Ovary (tissue), 9 donors: ENCODE results near the gene UPF2. TPM values are rescaled to one million over a fixed set of nuclear protein-coding genes. Genes with fewer than 3 reads are reported as not detected.

ENCODE experiments used
- DNase-seq, 5 donors: peaks; one replicate each; pipeline ENCODE4 v3.0.0-alpha.2; 2019 to 2020
- H3K27ac ChIP-seq, 2 donors: fragments of 200-600 bp; one replicate each; pipeline versions ENCODE4 v1.5.1 to v1.8.0; 2019 to 2022
- H3K27me3 ChIP-seq: fragments of 200-600 bp; one replicate; pipeline ENCODE4 v1.8.0; 2022
- H3K36me3 ChIP-seq: fragments of 200-600 bp; sonication (generic); one replicate; pipeline ENCODE4 v1.5.1; 2019
- H3K4me1 ChIP-seq: one replicate; pipeline ENCODE4 v1.8.1; 2013; ENCODE audit warnings: mild to moderate bottlenecking, moderate library complexity; ENCODE audit not compliant: insufficient read depth
- H3K4me3 ChIP-seq: fragments of 200-600 bp; sonication (generic); one replicate; pipeline ENCODE4 v1.5.1; 2017
- H3K9me3 ChIP-seq, 2 donors: fragments of 200-600 bp in 1 of 2; sonication (generic) in 1 of 2; one replicate each; pipeline versions ENCODE4 v1.5.1 to v1.8.1; 2013 to 2019; ENCODE audit warnings: mild to moderate bottlenecking in 1 of 2, moderate library complexity in 1 of 2
- CTCF ChIP-seq, 3 donors: fragments of 450-650 bp in 2 of 3; fragments of 200-600 bp in 1 of 3; IDR thresholded peaks; one replicate each; pipeline versions ENCODE4 v1.5.1 to v1.8.0; 2016 to 2022; ENCODE audit warnings: antibody characterized with exemption in 3 of 3, mild to moderate bottlenecking in 1 of 3
- EP300 ChIP-seq: sonication (generic); formaldehyde crosslinking; IDR thresholded peaks from one replicate; pipeline ENCODE4 v1.6.1; 2017; ENCODE audit warnings: antibody characterized with exemption
- POLR2A ChIP-seq: fragments of 450-650 bp; IDR thresholded peaks from one replicate; pipeline ENCODE4 v1.6.1; 2017; ENCODE audit warnings: antibody characterized with exemption, mild to moderate bottlenecking, moderate library complexity
- WGBS, 3 donors: extraction: QIAGEN DNeasy Blood & Tissue Kit in 1 of 3; methylation state at CpG; one replicate each; pipeline versions ENCODE4 v1.1.5 to v1.1.7; 2013 to 2017; 5-methylcytosine and 5-hydroxymethylcytosine counted together
- intact Hi-C, 4 donors: fragments of 100-400 bp; cut with DNase I; formaldehyde crosslinking; loops; one replicate each; pipeline versions ENCODE4 v1.11.0 to v1.15.1; 2022 to 2023
- polyA plus RNA-seq, 2 donors: library from polyadenylated mRNA; stranded (reverse); fragments of 200-250 nt in 1 of 2; fragments of 350-450 nt in 1 of 2; fragmentation: Illumina TruSeq in 1 of 2; extraction: RNeasy Lipid Tissue Mini Kit (QIAGEN cat#74804) in 1 of 2; gene quantifications; one replicate each; pipeline ENCODE4 v1.2.3, GENCODE V29; 2013 to 2014
- total RNA-seq, 7 donors: library from RNA; depleted of rRNA in 2 of 7; stranded (reverse); fragments of >200 nt in 2 of 7; fragmentation: NEBNext Ultra II Directional in 3 of 7; extraction: Animal tissue kit (Norgen Biotek cat#: 25700) in 3 of 7; gene quantifications; one replicate each; pipeline versions ENCODE4 v1.1.0 to v1.2.4, GENCODE V29; 2016 to 2023
- donor health status: DM: no; HTN: no; CAD: no; lungs with moderate emphysema.
- donor health status: DM: no; HTN: no; CAD: no.
- donor health status: Bipolar disorder and iron deficiency.
- donor health status: DM: yes; HTN: yes; CAD: no.
- donor health status: DM: no; HTN: no; CAD: no.
- donor health status: DM: yes; HTN: yes; CAD: no.

Gene UPF2
- total and polyA plus RNA-seq, 9 donors: 12.5 to 22.9 (median 19.6) TPM

- intact Hi-C loops: no loop called here
- no peaks in the 10 kb centered on the region for H3K27me3 ChIP-seq
- DNase-seq: no peak
- WGBS, 3 donors: 77 to 87% (median 80%) methylated on average over 4 of the region's 4 CpGs
- TF ChIP-seq POLR2A: no peak
- no peak for TF ChIP-seq CTCF (IDR thresholded peaks at IDR 0.05)
- TF ChIP-seq EP300: no peak
- no peak overlapping the region for H3K27ac ChIP-seq
- no peaks in the 10 kb centered on the region for H3K4me1 ChIP-seq
- no peaks in the 10 kb centered on the region for H3K36me3 ChIP-seq
- H3K4me3 ChIP-seq: no peak overlapping the region
- H3K9me3 ChIP-seq: no peaks in the 10 kb centered on the region
Observed at GRCh38 chr10:12006671-12007070, 35.9 kb downstream of the UPF2 start.

GRCh38 chr10:11993834-11994468 is 48.7 kb downstream of the UPF2 start:
- no peak for DNase-seq
- Histone ChIP-seq H3K9me3 (no peaks in the 10 kb centered on the region), H3K27me3 (no peaks in the 10 kb centered on the region), H3K36me3 (no peaks in the 10 kb centered on the region), H3K4me1 (no peaks in the 10 kb centered on the region), H3K4me3 (no peak overlapping the region), H3K27ac (no peak overlapping the region)
- WGBS, 3 donors: 80 to 83% (median 82%) methylated on average over 6 of the region's 6 CpGs
- intact Hi-C loops: no loop called here
- TF ChIP-seq CTCF (IDR thresholded peaks at IDR 0.05): no peak
- TF ChIP-seq POLR2A: no peak
- TF ChIP-seq EP300: no peak

GRCh38 chr10:11988924-11989323 is 53.7 kb downstream of the UPF2 start:
- no peak overlapping the region for H3K27ac ChIP-seq
- TF ChIP-seq EP300 (no peak), CTCF (IDR thresholded peaks at IDR 0.05) (no peak), POLR2A (no peak)
- no peaks in the 10 kb centered on the region for H3K27me3 ChIP-seq
- H3K36me3 ChIP-seq: no peaks in the 10 kb centered on the region
- H3K9me3 ChIP-seq: no peaks in the 10 kb centered on the region
- no peaks in the 10 kb centered on the region for H3K4me1 ChIP-seq
- DNase-seq: no peak
- no peak overlapping the region for H3K4me3 ChIP-seq
- 82 to 91% (median 87%) methylated on average over 1 of the region's 1 CpG for WGBS, 3 donors
- intact Hi-C loops: loop anchor here in 3 of 4 donors (5.0 to 10.0 kb wide), 2 partner anchors 204 to 207 kb away; no protein-coding TSS in a partner anchor

GRCh38 chr10:11986593-11987216 is 55.9 kb downstream of the UPF2 start:
- H3K36me3 ChIP-seq: no peaks in the 10 kb centered on the region
- no peak overlapping the region for H3K4me3 ChIP-seq
- peak; percentile 69 to 85 (median 82) for DNase-seq
- H3K9me3 ChIP-seq: no peaks in the 10 kb centered on the region
- intact Hi-C loops: loop anchor here in 3 of 4 donors (5.0 to 10.0 kb wide), 2 partner anchors 202 to 204 kb away; no protein-coding TSS in a partner anchor
- TF ChIP-seq EP300 (no peak), CTCF (IDR thresholded peaks at IDR 0.05) (peak; percentile 64 to 73 (median 68))
- H3K4me1 ChIP-seq: no peaks in the 10 kb centered on the region
- WGBS, 3 donors: 30 to 33% (median 31%) methylated on average over 7 of the region's 7 CpGs
- H3K27ac ChIP-seq: no peak overlapping the region
- H3K27me3 ChIP-seq: no peaks in the 10 kb centered on the region
